OCI-LY1 (cell line): ENCODE data around the gene RCE1.

Experiments
- H2AFZ ChIP-seq: fragments of 200-600 bp; sonication (generic), shearing (Covaris generic); 2 replicates; pipeline ENCODE4 v1.6.0; 2014; ENCODE audit warnings: antibody characterized with exemption, mild to moderate bottlenecking, low read length
- H3F3A ChIP-seq: fragments of 200-600 bp; sonication (generic), shearing (Covaris generic); 2 replicates; pipeline ENCODE4 v1.6.0; 2014; ENCODE audit warnings: mild to moderate bottlenecking, antibody characterized with exemption, low read length, moderate library complexity; ENCODE audit not compliant: insufficient read depth
- H3K27ac ChIP-seq: fragments of 200-600 bp; sonication (generic); 2 replicates; pipeline ENCODE4 v1.5.1; 2014; ENCODE audit warnings: low read length, mixed run types, mild to moderate bottlenecking, low read depth; ENCODE audit not compliant: poor library complexity, severe bottlenecking
- H3K27me3 ChIP-seq: fragments of 200-600 bp; sonication (generic); 2 replicates; pipeline ENCODE4 v1.6.0; 2014; ENCODE audit warnings: antibody characterized with exemption, mild to moderate bottlenecking, low read length, moderate library complexity; ENCODE audit not compliant: insufficient read depth
- H3K36me3 ChIP-seq: fragments of 200-600 bp; sonication (generic); 2 replicates; pipeline ENCODE4 v1.6.1; 2014; ENCODE audit warnings: mild to moderate bottlenecking, antibody characterized with exemption, low read length, moderate library complexity, mixed read lengths; ENCODE audit not compliant: insufficient read depth
- H3K4me1 ChIP-seq: fragments of 200-600 bp; sonication (generic); 2 replicates; pipeline ENCODE4 v1.5.1; 2014; ENCODE audit warnings: mild to moderate bottlenecking, low read length, moderate library complexity; ENCODE audit not compliant: insufficient read depth, severe bottlenecking
- H3K4me2 ChIP-seq: fragments of 200-600 bp; sonication (generic), shearing (Covaris generic); 2 replicates; pipeline ENCODE4 v1.6.1; 2014; ENCODE audit warnings: low read length
- H3K4me3 ChIP-seq: fragments of 200-600 bp; sonication (generic); 2 replicates; pipeline ENCODE4 v1.5.1; 2014; ENCODE audit warnings: low read length, low read depth, mild to moderate bottlenecking, mixed read lengths; ENCODE audit not compliant: poor library complexity, severe bottlenecking
- H3K79me2 ChIP-seq: fragments of 200-600 bp; shearing (Covaris generic); 2 replicates; pipeline ENCODE4 v1.6.1; 2016; ENCODE audit warnings: mixed run types, low read length, mixed read lengths; ENCODE audit not compliant: insufficient read depth
- H3K9ac ChIP-seq: fragments of 200-600 bp; sonication (generic), shearing (Covaris generic); 2 replicates; pipeline ENCODE4 v1.6.1; 2014; ENCODE audit warnings: mild to moderate bottlenecking, low read length, mixed read lengths
- H3K9me2 ChIP-seq: fragments of 200-600 bp; sonication (generic), shearing (Covaris generic); 2 replicates; pipeline ENCODE4 v1.6.1; 2014; ENCODE audit warnings: low read depth, mild to moderate bottlenecking, low read length, mixed read lengths
- H3K9me3 ChIP-seq: fragments of 200-600 bp; shearing (Covaris generic); 2 replicates; pipeline ENCODE4 v1.6.1; 2014; ENCODE audit warnings: low read length, mixed read lengths
- H4K20me1 ChIP-seq: fragments of 200-600 bp; sonication (generic), shearing (Covaris generic); 2 replicates; pipeline ENCODE4 v1.6.0; 2016; ENCODE audit warnings: mild to moderate bottlenecking, low read length; ENCODE audit not compliant: insufficient read depth
- CTCF ChIP-seq: fragments of 200-600 bp; sonication (generic), shearing (Covaris generic); IDR thresholded peaks from 2 replicates; pipeline ENCODE4 v1.5.1; 2017; ENCODE audit warnings: mild to moderate bottlenecking, antibody characterized with exemption, low read length, moderate library complexity, mixed read lengths
- EZH2 ChIP-seq: fragments of 200-600 bp; sonication (generic), shearing (Covaris generic); IDR thresholded peaks from 2 replicates; pipeline ENCODE4 v1.8.0; 2017; ENCODE audit warnings: borderline replicate concordance, mixed run types, mild to moderate bottlenecking, antibody characterized with exemption, low read length, moderate library complexity, mixed read lengths

The RCE1 gene

GRCh38 chr11:66870616-66871520, 27.6 kb downstream of the RCE1 start:
- Histone ChIP-seq H3K27me3 (peaks cover 5% of the 10 kb centered on the region; the same call in 1 of the 2 replicates), H3K4me2 (no peak overlapping the region), H4K20me1 (no peaks in the 10 kb centered on the region), H3K9me2 (no peaks in the 10 kb centered on the region), H3K9me3 (no peaks in the 10 kb centered on the region), H3K4me1 (peaks cover 12% of the 10 kb centered on the region), H2AFZ (no peak overlapping the region), H3F3A (no peaks in the 10 kb centered on the region), H3K9ac (no peak overlapping the region), H3K4me3 (no peak overlapping the region), H3K27ac (no peak overlapping the region), H3K36me3 (no peaks in the 10 kb centered on the region), H3K79me2 (no peaks in the 10 kb centered on the region)
- no peak for TF ChIP-seq CTCF
- TF ChIP-seq EZH2, result no peak

- H3K9me2 ChIP-seq, result no peaks in the 10 kb centered on the region
- no peak overlapping the region for H3K4me3 ChIP-seq
- peaks cover 5% of the 10 kb centered on the region; the same call in 1 of the 2 replicates for H3K27me3 ChIP-seq
- H3K27ac ChIP-seq, result no peak overlapping the region
- H4K20me1 ChIP-seq, result no peaks in the 10 kb centered on the region
- no peaks in the 10 kb centered on the region for H3K36me3 ChIP-seq
- no peak overlapping the region for H2AFZ ChIP-seq
- H3K4me1 ChIP-seq, result peaks cover 12% of the 10 kb centered on the region
- no peaks in the 10 kb centered on the region for H3F3A ChIP-seq
- no peak overlapping the region for H3K9ac ChIP-seq
- H3K4me2 ChIP-seq, result no peak overlapping the region
- TF ChIP-seq CTCF (no peak), EZH2 (no peak)
- H3K9me3 ChIP-seq, result no peaks in the 10 kb centered on the region
- no peaks in the 10 kb centered on the region for H3K79me2 ChIP-seq
Measured at GRCh38 chr11:66871521-66871901, 28.3 kb downstream of the RCE1 start.

GRCh38 chr11:66874232-66874631, 31.0 kb downstream of the RCE1 start:
- H3K79me2 ChIP-seq, result no peaks in the 10 kb centered on the region
- no peak overlapping the region for H3K27ac ChIP-seq
- TF ChIP-seq CTCF (no peak), EZH2 (no peak)
- peaks cover 5% of the 10 kb centered on the region; the same call in 1 of the 2 replicates for H3K27me3 ChIP-seq
- H2AFZ ChIP-seq, result no peak overlapping the region
- H3K4me1 ChIP-seq, result peaks cover 4% of the 10 kb centered on the region
- H3K9me3 ChIP-seq, result no peaks in the 10 kb centered on the region
- no peak overlapping the region for H3K9ac ChIP-seq
- no peak overlapping the region for H3K4me2 ChIP-seq
- no peaks in the 10 kb centered on the region for H3K36me3 ChIP-seq
- H4K20me1 ChIP-seq, result no peaks in the 10 kb centered on the region
- no peaks in the 10 kb centered on the region for H3K9me2 ChIP-seq
- no peaks in the 10 kb centered on the region for H3F3A ChIP-seq
- H3K4me3 ChIP-seq, result no peak overlapping the region
